HepG2 (cell line): Measurements from ENCODE around the gene GPR62. TPM values are rescaled to one million over a fixed set of nuclear protein-coding genes. Genes with fewer than 3 reads are reported as not detected.
A peak's percentile ranks its signal among the peaks of the same experiment; 100 is the strongest.

Experiments used
- AHR ChIP-seq: IDR thresholded peaks from 2 replicates; pipeline ENCODE4 v1.6.1; 2018; ENCODE audit warnings: missing genetic modification reagents, missing compliant biosample characterization
- CEBPG ChIP-seq: IDR thresholded peaks from 2 replicates; pipeline ENCODE4 v1.6.1; 2016
- EED ChIP-seq: sonication (generic); formaldehyde crosslinking; IDR thresholded peaks from 2 replicates; pipeline ENCODE4 v1.5.0; 2020; ENCODE audit warnings: mild to moderate bottlenecking, missing genetic modification reagents
- EP300 ChIP-seq, 3 experiments: sonication (generic) in 1 of 3; formaldehyde crosslinking in 1 of 3; IDR thresholded peaks; 2 replicates each; pipeline versions ENCODE4 v1.5.1 to v1.6.1; 2011 to 2020; ENCODE audit warnings: low read depth in 2 of 3, low read length in 2 of 3, borderline replicate concordance in 1 of 3, improper control_type of control experiment in 1 of 3, mild to moderate bottlenecking in 1 of 3, missing genetic modification reagents in 1 of 3, moderate library complexity in 1 of 3
- FOXA1 ChIP-seq, 2 experiments: fragments of 450-650 bp in 1 of 2; sonication (generic) in 1 of 2; formaldehyde crosslinking in 1 of 2; IDR thresholded peaks; 2 replicates each; pipeline versions ENCODE4 v1.4.0 to v1.6.1; 2016 to 2020; ENCODE audit warnings: missing genetic modification reagents in 1 of 2
- GTF2F1 ChIP-seq: fragments of 150-350 bp; IDR thresholded peaks from 2 replicates; pipeline ENCODE4 v1.6.1; 2014; ENCODE audit warnings: low read length
- HOXA3 ChIP-seq: sonication (generic); formaldehyde crosslinking; IDR thresholded peaks from 2 replicates; pipeline ENCODE4 v1.5.0; 2020; ENCODE audit warnings: missing genetic modification reagents
- MIER2 ChIP-seq: IDR thresholded peaks from 2 replicates; pipeline ENCODE4 v1.6.1; 2016; ENCODE audit warnings: missing biosample characterization, missing genetic modification reagents
- NCOA2 ChIP-seq: sonication (generic); formaldehyde crosslinking; IDR thresholded peaks from 2 replicates; pipeline ENCODE4 v1.8.0; 2022; ENCODE audit warnings: inconsistent platforms
- NR2F2 ChIP-seq: IDR thresholded peaks from 2 replicates; pipeline ENCODE4 v1.6.1; 2012; ENCODE audit warnings: low read depth, inconsistent platforms, borderline replicate concordance
- NRL ChIP-seq: sonication (generic); formaldehyde crosslinking; IDR thresholded peaks from 2 replicates; pipeline ENCODE4 v1.5.0; 2020; ENCODE audit warnings: missing genetic modification reagents, mild to moderate bottlenecking, moderate library complexity, borderline replicate concordance
- RAD21 ChIP-seq: fragments of 450-650 bp; formaldehyde crosslinking; IDR thresholded peaks from 2 replicates; pipeline ENCODE4 v1.5.0; 2020; ENCODE audit warnings: mild to moderate bottlenecking
- RARA ChIP-seq: IDR thresholded peaks from 2 replicates; pipeline ENCODE4 v1.6.1; 2016; ENCODE audit warnings: missing genetic modification reagents, missing compliant biosample characterization
- RCOR2 ChIP-seq: IDR thresholded peaks from 2 replicates; pipeline ENCODE4 v1.6.1; 2016; ENCODE audit warnings: missing biosample characterization, missing genetic modification reagents
- RNF2 ChIP-seq: fragments of 450-650 bp; conservative IDR thresholded peaks from 2 replicates; pipeline ENCODE4 v1.6.1; 2016; ENCODE audit warnings: low read depth
- SOX13 ChIP-seq, 3 experiments: fragments of 450-650 bp in 1 of 3; sonication (generic) in 1 of 3; formaldehyde crosslinking in 1 of 3; IDR thresholded peaks in 2 of 3; conservative IDR thresholded peaks in 1 of 3; 2 replicates each; pipeline versions ENCODE4 v1.5.0 to v1.6.1; 2016 to 2020; ENCODE audit warnings: antibody characterized with exemption in 1 of 3, mild to moderate bottlenecking in 1 of 3, missing compliant biosample characterization in 1 of 3, missing genetic modification reagents in 1 of 3, moderate library complexity in 1 of 3
- TEAD3 ChIP-seq: optimal IDR thresholded peaks from 2 replicates; pipeline ENCODE3; 2016; ENCODE audit warnings: borderline replicate concordance
- TRIM24 ChIP-seq: sonication (generic); formaldehyde crosslinking; IDR thresholded peaks from 2 replicates; pipeline ENCODE4 v1.8.0; 2022; ENCODE audit warnings: mild to moderate bottlenecking, missing genetic modification reagents
- YY1 ChIP-seq: IDR thresholded peaks from 2 replicates; pipeline ENCODE4 v1.6.1; 2011; ENCODE audit warnings: low read length, low read depth, moderate library complexity, mild to moderate bottlenecking; ENCODE audit not compliant: insufficient read depth, insufficient replicate concordance
- ZBTB34 ChIP-seq: sonication (generic); formaldehyde crosslinking; IDR thresholded peaks from 2 replicates; pipeline ENCODE4 v1.8.0; 2022; ENCODE audit warnings: mild to moderate bottlenecking, missing genetic modification reagents
- ZKSCAN8 ChIP-seq: IDR thresholded peaks from 2 replicates; pipeline ENCODE4 v1.6.1; 2016; ENCODE audit warnings: borderline replicate concordance, missing genetic modification reagents, missing compliant biosample characterization
- ZNF264 ChIP-seq: sonication (generic); formaldehyde crosslinking; IDR thresholded peaks from 2 replicates; pipeline ENCODE4 v1.4.0; 2020; ENCODE audit warnings: missing genetic modification reagents
- ZNF274 ChIP-seq: sonication (generic); formaldehyde crosslinking; IDR thresholded peaks from 2 replicates; pipeline ENCODE4 v1.5.1; 2020; ENCODE audit warnings: mild to moderate bottlenecking, missing genetic modification reagents
- ZNF784 ChIP-seq: sonication (generic); formaldehyde crosslinking; IDR thresholded peaks from 2 replicates; pipeline ENCODE4 v1.5.1; 2020; ENCODE audit warnings: missing genetic modification reagents, mild to moderate bottlenecking, borderline replicate concordance
- ZNF883 ChIP-seq: sonication (generic); formaldehyde crosslinking; IDR thresholded peaks from 2 replicates; pipeline ENCODE4 v1.5.1; 2020; ENCODE audit warnings: mild to moderate bottlenecking, missing genetic modification reagents; ENCODE audit errors: not compliant biosample characterization
- ZSCAN25 ChIP-seq: sonication (generic); formaldehyde crosslinking; IDR thresholded peaks from 2 replicates; pipeline ENCODE4 v1.8.0; 2022; ENCODE audit warnings: mild to moderate bottlenecking, missing genetic modification reagents
- ZXDC ChIP-seq: sonication (generic); formaldehyde crosslinking; IDR thresholded peaks from 2 replicates; pipeline ENCODE4 v1.5.0; 2020; ENCODE audit warnings: mild to moderate bottlenecking, missing genetic modification reagents
- polyA plus RNA-seq, 8 experiments: library from polyadenylated mRNA; depleted of rRNA in 3 of 8; stranded (reverse) in 7 of 8; unstranded in 1 of 8; fragments of >200 nt; fragmentation: Illumina TruSeq in 4 of 8; extraction: Trizol in 4 of 8; gene quantifications; 2 replicates each; pipeline versions ENCODE4 v1.2.1 to v1.2.3, GENCODE V29; 2011 to 2016; ENCODE audit warnings: low read depth in 4 of 8, missing spikeins in 1 of 8, mixed read lengths in 1 of 8; ENCODE audit not compliant: insufficient read depth in 1 of 8
- total RNA-seq, 5 experiments: library from RNA; depleted of rRNA; stranded (reverse); fragments of >200 nt; fragmentation: Illumina TruSeq; extraction: Trizol; gene quantifications; 2 replicates each; pipeline ENCODE4 v1.2.3, GENCODE V29; 2016; ENCODE audit warnings: low read depth in 1 of 5

Gene GPR62
- total and polyA plus RNA-seq, 2 of the 13 experiments (the other 11 are each of a cell fraction or from before 2014, with no cell fraction given), result not detected

- TF ChIP-seq NRL, result no peak
- TF ChIP-seq RCOR2, result no peak
- TF ChIP-seq FOXA1 (IDR thresholded peaks at IDR 0.05), result no peak
- TF ChIP-seq FOXA1 (CRISPR knock-in tag; IDR thresholded peaks at IDR 0.05), result peak; percentile 38; the same call in 1 of the 2 replicates
- TF ChIP-seq ZXDC, result no peak; the same call in 1 of the 2 replicates
- TF ChIP-seq GTF2F1, result no peak
- TF ChIP-seq EED (CRISPR knock-in tag), result no peak
- peak; percentile 61; a peak in 1 of 4 replicates for TF ChIP-seq EP300 (IDR thresholded peaks at IDR 0.05; ENCODE audit: low read depth in 2 of 2, low read length in 2 of 2)
- no peak; the same call in 1 of the 2 replicates for TF ChIP-seq EP300 (CRISPR knock-in tag; IDR thresholded peaks at IDR 0.05; ENCODE audit: borderline replicate concordance)
- no peak for TF ChIP-seq ZNF883 (CRISPR knock-in tag)
- peak; percentile 79 for TF ChIP-seq HOXA3 (CRISPR knock-in tag)
- no peak for TF ChIP-seq AHR (CRISPR knock-in tag)
- no peak for TF ChIP-seq ZBTB34 (CRISPR knock-in tag)
- no peak for TF ChIP-seq ZNF274 (CRISPR knock-in tag)
- no peak for TF ChIP-seq ZNF264 (CRISPR knock-in tag)
- peak; percentile 45 for TF ChIP-seq YY1
- TF ChIP-seq TEAD3 (CRISPR knock-in tag), result no peak
- TF ChIP-seq CEBPG (CRISPR knock-in tag), result peak; percentile 16; the same call in 1 of the 2 replicates
- 0 out of 2 replicates have a peak, but pooled peaks have one; percentile 54 for TF ChIP-seq MIER2 (CRISPR knock-in tag)
- no peak for TF ChIP-seq NR2F2
- no peak for TF ChIP-seq ZNF784 (CRISPR knock-in tag)
- no peak for TF ChIP-seq SOX13 (IDR thresholded peaks at IDR 0.05)
- peak in 1 of 2 experiments; percentile 75; a peak in 2 of 4 replicates for TF ChIP-seq SOX13 (CRISPR knock-in tag; conservative IDR thresholded peaks at IDR 0.05 in 1 of 2, IDR thresholded peaks at IDR 0.05 in 1 of 2)
- TF ChIP-seq TRIM24, result no peak
- no peak for TF ChIP-seq ZKSCAN8 (CRISPR knock-in tag)
- TF ChIP-seq NCOA2 (CRISPR knock-in tag), result no peak; the same call in 1 of the 2 replicates
- no peak for TF ChIP-seq RNF2
- TF ChIP-seq ZSCAN25, result no peak
- TF ChIP-seq RARA (CRISPR knock-in tag), result peak; percentile 71; the same call in 1 of the 2 replicates
- peak; percentile 82 for TF ChIP-seq RAD21 (CRISPR knock-in tag)
Observed at GRCh38 chr3:51982352-51982837, 27.2 kb downstream of the GPR62 start (continued).
